Peyer's patch (tissue), 4 donors: ENCODE results near the gene SPINK1. TPM values are rescaled to one million over a fixed set of nuclear protein-coding genes. Genes with fewer than 3 reads are reported as not detected.

Experiments used
- DNase-seq, 3 donors: peaks; one replicate each; pipeline ENCODE4 v3.0.0-alpha.2; 2017 to 2019
- H3K27ac ChIP-seq, 4 donors: fragments of 200-600 bp; sonication (generic); one replicate each; pipeline ENCODE4 v1.5.1; 2016 to 2019
- H3K27me3 ChIP-seq, 2 donors: fragments of 200-600 bp; sonication (generic); one replicate each; pipeline ENCODE4 v1.5.1; 2019
- H3K36me3 ChIP-seq, 3 donors: fragments of 200-600 bp; sonication (generic); one replicate each; pipeline ENCODE4 v1.5.1; 2016 to 2019
- H3K4me1 ChIP-seq, 4 donors: fragments of 200-600 bp; sonication (generic); one replicate each; pipeline ENCODE4 v1.5.1; 2016 to 2019
- H3K4me3 ChIP-seq, 4 donors: fragments of 200-600 bp; sonication (generic); 1 replicate in 3 of 4; 2 replicates in 1 of 4; pipeline ENCODE4 v1.5.1; 2016 to 2019; ENCODE audit warnings: mild to moderate bottlenecking in 1 of 4
- H3K9me3 ChIP-seq, 4 donors: fragments of 200-600 bp; sonication (generic); one replicate each; pipeline ENCODE4 v1.5.1; 2016 to 2019; ENCODE audit warnings: mild to moderate bottlenecking in 1 of 4
- CTCF ChIP-seq, 6 experiments: fragments of 450-650 bp in 4 of 6; fragments of 200-600 bp in 2 of 6; sonication (generic) in 1 of 6; IDR thresholded peaks; one replicate each; pipeline ENCODE4 v1.5.1; 2017 to 2019; ENCODE audit warnings: antibody characterized with exemption in 6 of 6, mild to moderate bottlenecking in 3 of 6, moderate library complexity in 1 of 6
- POLR2A ChIP-seq, 2 donors: fragments of 450-650 bp; IDR thresholded peaks; one replicate each; pipeline ENCODE4 v1.5.1; 2017; ENCODE audit warnings: antibody characterized with exemption in 2 of 2, mild to moderate bottlenecking in 2 of 2, moderate library complexity in 2 of 2
- total RNA-seq, 4 donors: library from RNA; depleted of rRNA; stranded (reverse); fragments of >200 nt; gene quantifications; one replicate each; pipeline ENCODE4 v1.1.0, GENCODE V29; 2016

The SPINK1 gene
- 100 to 1,000 TPM in 3 of 4 donors, 10 to 100 TPM in 1; 46.2 to 436 (median 154) TPM for total RNA-seq

GRCh38 chr5:147831465-147831864, at the start of gene SPINK1:
TSS of gene SPINK1 (minus strand) at chr5:147831671. CDS start at chr5:147831577, 94 bp downstream.
- H3K27ac ChIP-seq = peak within 1 kb of the TSS in 3 of 4 donors; percentile 18 to 80 (median 49)
- H3K4me1 ChIP-seq = peaks cover 0 to 15% (median 0%) of the 10 kb centered on the region in 4 donors
- no peaks in the 10 kb centered on the region for H3K36me3 ChIP-seq
- H3K4me3 ChIP-seq = peak within 1 kb of the TSS in 2 of 4 donors; percentile 33 to 43
- DNase-seq = peak in 2 of 3 donors; percentile 60 to 82
- peak; percentile 33 to 64 for TF ChIP-seq POLR2A (IDR thresholded peaks at IDR 0.05)
- TF ChIP-seq CTCF (IDR thresholded peaks at IDR 0.05) = peak in 1 of 6 experiments; percentile 18
- H3K27me3 ChIP-seq = no peaks in the 10 kb centered on the region
- no peaks in the 10 kb centered on the region for H3K9me3 ChIP-seq

GRCh38 chr5:147880487-147880886, 49.0 kb upstream of the SPINK1 start:
- Histone ChIP-seq H3K9me3 (no peaks in the 10 kb centered on the region), H3K27me3 (no peaks in the 10 kb centered on the region), H3K36me3 (no peaks in the 10 kb centered on the region), H3K4me3 (no peak overlapping the region), H3K27ac (no peak overlapping the region), H3K4me1 (no peaks in the 10 kb centered on the region)
- no peak for DNase-seq
- no peak for TF ChIP-seq CTCF (IDR thresholded peaks at IDR 0.05)
- no peak for TF ChIP-seq POLR2A (IDR thresholded peaks at IDR 0.05)

- TF ChIP-seq POLR2A (IDR thresholded peaks at IDR 0.05) (no peak), CTCF (IDR thresholded peaks at IDR 0.05) (no peak)
- no peak overlapping the region for H3K27ac ChIP-seq
- H3K4me1 ChIP-seq = no peaks in the 10 kb centered on the region
- no peak overlapping the region for H3K4me3 ChIP-seq
- H3K9me3 ChIP-seq = no peaks in the 10 kb centered on the region
- H3K36me3 ChIP-seq = no peaks in the 10 kb centered on the region
- no peak for DNase-seq
- no peaks in the 10 kb centered on the region for H3K27me3 ChIP-seq
Observed at GRCh38 chr5:147879784-147880183, 48.3 kb upstream of the SPINK1 start.

- TF ChIP-seq POLR2A (IDR thresholded peaks at IDR 0.05) (no peak), CTCF (IDR thresholded peaks at IDR 0.05) (no peak)
- no peaks in the 10 kb centered on the region for H3K27me3 ChIP-seq
- no peaks in the 10 kb centered on the region for H3K4me1 ChIP-seq
- H3K9me3 ChIP-seq = no peaks in the 10 kb centered on the region
- H3K36me3 ChIP-seq = no peaks in the 10 kb centered on the region
- no peak within 1 kb of the TSS for H3K4me3 ChIP-seq
- H3K27ac ChIP-seq = no peak within 1 kb of the TSS
- no peak for DNase-seq
Observed at GRCh38 chr5:147878066-147878759, 46.7 kb upstream of the SPINK1 start, which contains the start of gene SCGB3A2. TSS of gene SCGB3A2 (plus strand) at chr5:147878711. CDS start at chr5:147878804, 93 bp downstream.

GRCh38 chr5:147876626-147877025, 45.2 kb upstream of the SPINK1 start:
- Histone ChIP-seq H3K9me3 (no peaks in the 10 kb centered on the region), H3K4me1 (no peaks in the 10 kb centered on the region), H3K36me3 (no peaks in the 10 kb centered on the region), H3K27me3 (no peaks in the 10 kb centered on the region), H3K4me3 (no peak overlapping the region), H3K27ac (no peak overlapping the region)
- DNase-seq = no peak
- no peak for TF ChIP-seq POLR2A (IDR thresholded peaks at IDR 0.05)

GRCh38 chr5:147876141-147876540, 44.7 kb upstream of the SPINK1 start:
- H3K9me3 ChIP-seq = no peaks in the 10 kb centered on the region
- TF ChIP-seq CTCF (IDR thresholded peaks at IDR 0.05) (no peak), POLR2A (IDR thresholded peaks at IDR 0.05) (no peak)
- no peaks in the 10 kb centered on the region for H3K27me3 ChIP-seq
- no peaks in the 10 kb centered on the region for H3K36me3 ChIP-seq
- H3K4me1 ChIP-seq = no peaks in the 10 kb centered on the region
- no peak for DNase-seq
- H3K27ac ChIP-seq = no peak overlapping the region
- no peak overlapping the region for H3K4me3 ChIP-seq
